ENCODE measurements around the gene ZNF396. TPM values are rescaled to one million over a fixed set of nuclear protein-coding genes. Genes with fewer than 3 reads are reported as not detected.

ZNF396 gene
- total RNA-seq, 1 experiment from 2014 or later: 1.0 TPM

DNA sequence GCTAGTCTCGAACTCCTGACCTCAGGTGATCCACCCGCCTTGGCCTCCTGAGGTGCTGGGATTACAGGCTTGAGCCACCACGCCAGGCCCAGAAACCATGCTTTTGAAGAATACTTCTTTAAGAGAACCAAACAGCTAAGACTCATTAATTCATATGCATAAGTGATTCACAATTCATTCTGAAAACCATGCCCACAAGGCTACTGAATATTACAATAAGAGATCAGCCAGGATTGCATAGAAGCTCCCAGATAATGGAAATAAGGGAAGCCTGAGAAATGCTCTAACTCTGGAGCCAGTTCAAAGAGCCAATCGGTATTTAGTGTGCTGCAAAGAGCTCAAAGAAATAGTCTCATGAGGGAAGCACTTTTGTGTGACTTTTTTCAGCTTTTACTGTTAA is 2.4 kb downstream of the ZNF396 start (continued):
- no peak for TF ChIP-seq ARID4B (CRISPR knock-in tag; IDR thresholded peaks at IDR 0.05; ENCODE audit: borderline replicate concordance)

GRCh38 chr18:35371412-35372195 is 5.5 kb downstream of the ZNF396 start:
- Mint-ChIP-seq H3K4me3 (no peak overlapping the region), H3K36me3 (no peaks in the 10 kb centered on the region), H3K27ac (no peak overlapping the region), H3K9me3 (no peaks in the 10 kb centered on the region), H3K4me1 (peaks cover 4% of the 10 kb centered on the region; the same call in 1 of the 2 replicates), H3K27me3 (ENCODE audit: low read depth) (no peaks in the 10 kb centered on the region; the same call in 1 of the 2 replicates)
- CTCF ChIA-PET: no interaction called here
- no peak for TF ChIP-seq FOXP1 (CRISPR knock-in tag; IDR thresholded peaks at IDR 0.05; ENCODE audit: borderline replicate concordance)
- TF ChIP-seq ERG (CRISPR knock-in tag; IDR thresholded peaks at IDR 0.05): no peak
- no peak for TF ChIP-seq IRF2 (CRISPR knock-in tag; IDR thresholded peaks at IDR 0.05; ENCODE audit: borderline replicate concordance, low read depth)
- TF ChIP-seq ZNF263 (CRISPR knock-in tag; IDR thresholded peaks at IDR 0.05; ENCODE audit: low read depth): no peak
- TF ChIP-seq ZNF396 (CRISPR knock-in tag; IDR thresholded peaks at IDR 0.05; ENCODE audit: borderline replicate concordance): no peak
- no peak for TF ChIP-seq ZBTB21 (CRISPR knock-in tag; IDR thresholded peaks at IDR 0.05; ENCODE audit: borderline replicate concordance)
- TF ChIP-seq, protein P1, sequence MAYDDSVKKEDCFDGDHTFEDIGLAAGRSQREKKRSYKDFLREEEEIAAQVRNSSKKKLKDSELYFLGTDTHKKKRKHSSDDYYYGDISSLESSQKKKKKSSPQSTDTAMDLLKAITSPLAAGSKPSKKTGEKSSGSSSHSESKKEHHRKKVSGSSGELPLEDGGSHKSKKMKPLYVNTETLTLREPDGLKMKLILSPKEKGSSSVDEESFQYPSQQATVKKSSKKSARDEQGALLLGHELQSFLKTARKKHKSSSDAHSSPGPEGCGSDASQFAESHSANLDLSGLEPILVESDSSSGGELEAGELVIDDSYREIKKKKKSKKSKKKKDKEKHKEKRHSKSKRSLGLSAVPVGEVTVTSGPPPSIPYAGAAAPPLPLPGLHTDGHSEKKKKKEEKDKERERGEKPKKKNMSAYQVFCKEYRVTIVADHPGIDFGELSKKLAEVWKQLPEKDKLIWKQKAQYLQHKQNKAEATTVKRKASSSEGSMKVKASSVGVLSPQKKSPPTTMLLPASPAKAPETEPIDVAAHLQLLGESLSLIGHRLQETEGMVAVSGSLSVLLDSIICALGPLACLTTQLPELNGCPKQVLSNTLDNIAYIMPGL (CRISPR knock-in tag; IDR thresholded peaks at IDR 0.05): no peak
- no peak for TF ChIP-seq GRHL2 (CRISPR knock-in tag; IDR thresholded peaks at IDR 0.05; ENCODE audit: insufficient replicate concordance, severe bottlenecking)
- TF ChIP-seq ZNF423 (CRISPR knock-in tag; IDR thresholded peaks at IDR 0.05): no peak
- POLR2A ChIA-PET: no interaction called here
- ATAC-seq: no peak
- no peak for DNase-seq (ENCODE audit: low spot score)

- no peaks in the 10 kb centered on the region for H3K4me1 Mint-ChIP-seq
- peaks cover 3% of the 10 kb centered on the region; the same call in 1 of the 2 replicates for H3K27me3 Mint-ChIP-seq (ENCODE audit: low read depth)
- no peak overlapping the region for H3K27ac Mint-ChIP-seq
- no peak for ATAC-seq
- no peaks in the 10 kb centered on the region for H3K9me3 Mint-ChIP-seq
- H3K4me3 Mint-ChIP-seq: no peak overlapping the region
- no peaks in the 10 kb centered on the region for H3K36me3 Mint-ChIP-seq
- DNase-seq (ENCODE audit: low spot score): no peak
- CTCF ChIA-PET: interaction anchor here (2.4 kb wide), 1 partner anchor 17 kb away, joined by 7 read pairs; no protein-coding TSS in a partner anchor
- POLR2A ChIA-PET: no interaction called here
- TF ChIP-seq E2F1 (CRISPR knock-in tag; IDR thresholded peaks at IDR 0.05): no peak
- TF ChIP-seq CREM (CRISPR knock-in tag; IDR thresholded peaks at IDR 0.05): no peak
- TF ChIP-seq, protein P2, sequence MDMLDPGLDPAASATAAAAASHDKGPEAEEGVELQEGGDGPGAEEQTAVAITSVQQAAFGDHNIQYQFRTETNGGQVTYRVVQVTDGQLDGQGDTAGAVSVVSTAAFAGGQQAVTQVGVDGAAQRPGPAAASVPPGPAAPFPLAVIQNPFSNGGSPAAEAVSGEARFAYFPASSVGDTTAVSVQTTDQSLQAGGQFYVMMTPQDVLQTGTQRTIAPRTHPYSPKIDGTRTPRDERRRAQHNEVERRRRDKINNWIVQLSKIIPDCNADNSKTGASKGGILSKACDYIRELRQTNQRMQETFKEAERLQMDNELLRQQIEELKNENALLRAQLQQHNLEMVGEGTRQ (CRISPR knock-in tag; IDR thresholded peaks at IDR 0.05): no peak
- no peak for TF ChIP-seq NFE2L1 (CRISPR knock-in tag; IDR thresholded peaks at IDR 0.05)
- no peak for TF ChIP-seq FOXJ3 (CRISPR knock-in tag; IDR thresholded peaks at IDR 0.05; ENCODE audit: borderline replicate concordance)
- TF ChIP-seq ZNF263 (CRISPR knock-in tag; IDR thresholded peaks at IDR 0.05; ENCODE audit: low read depth): no peak
- TF ChIP-seq, protein P3, sequence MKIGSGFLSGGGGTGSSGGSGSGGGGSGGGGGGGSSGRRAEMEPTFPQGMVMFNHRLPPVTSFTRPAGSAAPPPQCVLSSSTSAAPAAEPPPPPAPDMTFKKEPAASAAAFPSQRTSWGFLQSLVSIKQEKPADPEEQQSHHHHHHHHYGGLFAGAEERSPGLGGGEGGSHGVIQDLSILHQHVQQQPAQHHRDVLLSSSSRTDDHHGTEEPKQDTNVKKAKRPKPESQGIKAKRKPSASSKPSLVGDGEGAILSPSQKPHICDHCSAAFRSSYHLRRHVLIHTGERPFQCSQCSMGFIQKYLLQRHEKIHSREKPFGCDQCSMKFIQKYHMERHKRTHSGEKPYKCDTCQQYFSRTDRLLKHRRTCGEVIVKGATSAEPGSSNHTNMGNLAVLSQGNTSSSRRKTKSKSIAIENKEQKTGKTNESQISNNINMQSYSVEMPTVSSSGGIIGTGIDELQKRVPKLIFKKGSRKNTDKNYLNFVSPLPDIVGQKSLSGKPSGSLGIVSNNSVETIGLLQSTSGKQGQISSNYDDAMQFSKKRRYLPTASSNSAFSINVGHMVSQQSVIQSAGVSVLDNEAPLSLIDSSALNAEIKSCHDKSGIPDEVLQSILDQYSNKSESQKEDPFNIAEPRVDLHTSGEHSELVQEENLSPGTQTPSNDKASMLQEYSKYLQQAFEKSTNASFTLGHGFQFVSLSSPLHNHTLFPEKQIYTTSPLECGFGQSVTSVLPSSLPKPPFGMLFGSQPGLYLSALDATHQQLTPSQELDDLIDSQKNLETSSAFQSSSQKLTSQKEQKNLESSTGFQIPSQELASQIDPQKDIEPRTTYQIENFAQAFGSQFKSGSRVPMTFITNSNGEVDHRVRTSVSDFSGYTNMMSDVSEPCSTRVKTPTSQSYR (CRISPR knock-in tag; IDR thresholded peaks at IDR 0.05): no peak
- TF ChIP-seq, protein P4, sequence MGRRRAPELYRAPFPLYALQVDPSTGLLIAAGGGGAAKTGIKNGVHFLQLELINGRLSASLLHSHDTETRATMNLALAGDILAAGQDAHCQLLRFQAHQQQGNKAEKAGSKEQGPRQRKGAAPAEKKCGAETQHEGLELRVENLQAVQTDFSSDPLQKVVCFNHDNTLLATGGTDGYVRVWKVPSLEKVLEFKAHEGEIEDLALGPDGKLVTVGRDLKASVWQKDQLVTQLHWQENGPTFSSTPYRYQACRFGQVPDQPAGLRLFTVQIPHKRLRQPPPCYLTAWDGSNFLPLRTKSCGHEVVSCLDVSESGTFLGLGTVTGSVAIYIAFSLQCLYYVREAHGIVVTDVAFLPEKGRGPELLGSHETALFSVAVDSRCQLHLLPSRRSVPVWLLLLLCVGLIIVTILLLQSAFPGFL (CRISPR knock-in tag; IDR thresholded peaks at IDR 0.05; ENCODE audit: borderline replicate concordance): no peak
- no peak for TF ChIP-seq ZNF423 (CRISPR knock-in tag; IDR thresholded peaks at IDR 0.05)
- no peak for TF ChIP-seq ATF1 (CRISPR knock-in tag; IDR thresholded peaks at IDR 0.05)
Measured at GRCh38 chr18:35369126-35369525, 8.0 kb downstream of the ZNF396 start.
